Ascending aorta (tissue), 2 donors: ENCODE results near the gene NTRK3. TPM values are rescaled to one million over a fixed set of nuclear protein-coding genes. Genes with fewer than 3 reads are reported as not detected.

Experiments used
- DNase-seq, 2 donors: peaks; one replicate each; pipeline ENCODE4 v3.0.0-alpha.2; 2019; ENCODE audit warnings: low spot score in 2 of 2
- H3K27ac ChIP-seq, 2 donors: fragments of 200-600 bp; sonication (generic); one replicate each; pipeline ENCODE4 v1.5.1; 2016 to 2017; ENCODE audit warnings: mild to moderate bottlenecking in 1 of 2
- H3K27me3 ChIP-seq: fragments of 200-600 bp; sonication (generic); one replicate; pipeline ENCODE4 v1.5.1; 2017
- H3K36me3 ChIP-seq, 2 donors: fragments of 200-600 bp; sonication (generic); one replicate each; pipeline ENCODE4 v1.5.1; 2016
- H3K4me1 ChIP-seq, 2 donors: fragments of 200-600 bp; sonication (generic); one replicate each; pipeline ENCODE4 v1.5.1; 2016 to 2017; ENCODE audit warnings: mild to moderate bottlenecking in 1 of 2
- H3K4me3 ChIP-seq, 2 donors: fragments of 200-600 bp; sonication (generic); one replicate each; pipeline ENCODE4 v1.5.1; 2016 to 2017; ENCODE audit warnings: mild to moderate bottlenecking in 1 of 2
- H3K9me3 ChIP-seq, 2 donors: fragments of 200-600 bp; sonication (generic); one replicate each; pipeline ENCODE4 v1.5.1; 2016
- CTCF ChIP-seq, 3 experiments: fragments of 200-600 bp in 2 of 3; fragments of 450-650 bp in 1 of 3; sonication (generic) in 2 of 3; IDR thresholded peaks; one replicate each; pipeline ENCODE4 v1.5.1; 2016 to 2019; ENCODE audit warnings: antibody characterized with exemption in 3 of 3, mild to moderate bottlenecking in 1 of 3, moderate library complexity in 1 of 3
- intact Hi-C: fragments of 100-400 bp; cut with DNase I; formaldehyde crosslinking; loops from one replicate; pipeline ENCODE4 v1.15.1; 2023
- total RNA-seq: library from RNA; depleted of rRNA; stranded (reverse); fragments of >200 nt; gene quantifications from one replicate; pipeline ENCODE4 v1.1.0, GENCODE V29; 2016

NTRK3 gene
- total RNA-seq, 1 donor from 2014 or later = 52.7 TPM

GRCh38 chr15:87829332-87830050 lies 427.0 kb downstream of the NTRK3 start:
- no peaks in the 10 kb centered on the region for H3K4me1 ChIP-seq
- TF ChIP-seq CTCF (IDR thresholded peaks at IDR 0.05) = no peak
- intact Hi-C loops = no loop called here
- no peak overlapping the region for H3K4me3 ChIP-seq
- no peaks in the 10 kb centered on the region for H3K27me3 ChIP-seq
- no peaks in the 10 kb centered on the region for H3K9me3 ChIP-seq
- no peaks in the 10 kb centered on the region for H3K36me3 ChIP-seq
- DNase-seq = no peak
- no peak overlapping the region for H3K27ac ChIP-seq

GRCh38 chr15:87828608-87829007 lies 427.9 kb downstream of the NTRK3 start:
- Histone ChIP-seq H3K27me3 (no peaks in the 10 kb centered on the region), H3K9me3 (no peaks in the 10 kb centered on the region), H3K4me1 (no peaks in the 10 kb centered on the region), H3K4me3 (no peak overlapping the region), H3K36me3 (no peaks in the 10 kb centered on the region), H3K27ac (no peak overlapping the region)
- DNase-seq = no peak
- intact Hi-C loops = no loop called here
- TF ChIP-seq CTCF (IDR thresholded peaks at IDR 0.05) = no peak

- H3K9me3 ChIP-seq = no peaks in the 10 kb centered on the region
- intact Hi-C loops = no loop called here
- H3K27me3 ChIP-seq = no peaks in the 10 kb centered on the region
- TF ChIP-seq CTCF (IDR thresholded peaks at IDR 0.05) = no peak
- no peak overlapping the region for H3K27ac ChIP-seq
- no peak overlapping the region for H3K4me3 ChIP-seq
- no peak for DNase-seq
- H3K4me1 ChIP-seq = no peaks in the 10 kb centered on the region
- H3K36me3 ChIP-seq = no peaks in the 10 kb centered on the region
Measured at GRCh38 chr15:87827131-87827530, 429.4 kb downstream of the NTRK3 start.

GRCh38 chr15:87826119-87826747 lies 430.3 kb downstream of the NTRK3 start:
- intact Hi-C loops = no loop called here
- H3K4me1 ChIP-seq = no peaks in the 10 kb centered on the region
- DNase-seq = no peak

GRCh38 chr15:87818756-87819155 lies 437.8 kb downstream of the NTRK3 start:
- H3K9me3 ChIP-seq = no peaks in the 10 kb centered on the region
- H3K27ac ChIP-seq = no peak overlapping the region
- DNase-seq = no peak
- no peaks in the 10 kb centered on the region for H3K36me3 ChIP-seq
- H3K4me3 ChIP-seq = no peak overlapping the region
- H3K4me1 ChIP-seq = no peaks in the 10 kb centered on the region
- intact Hi-C loops = no loop called here
- H3K27me3 ChIP-seq = no peaks in the 10 kb centered on the region
- TF ChIP-seq CTCF (IDR thresholded peaks at IDR 0.05) = no peak

More at GRCh38 chr15:87826119-87826747, 430.3 kb downstream of the NTRK3 start:
- TF ChIP-seq CTCF (IDR thresholded peaks at IDR 0.05) = no peak
- Histone ChIP-seq H3K4me3 (no peak overlapping the region), H3K27me3 (no peaks in the 10 kb centered on the region), H3K27ac (no peak overlapping the region), H3K9me3 (no peaks in the 10 kb centered on the region), H3K36me3 (no peaks in the 10 kb centered on the region)
